Measurements from ENCODE around the gene CPB2. TPM values are rescaled to one million over a fixed set of nuclear protein-coding genes. Genes with fewer than 3 reads are reported as not detected.

CPB2 gene
- total and polyA plus RNA-seq, 2 of the 8 experiments (the other 6 are each of a cell fraction or from before 2014, with no cell fraction given): not detected

- no peaks in the 10 kb centered on the region for H3K9me3 ChIP-seq (ENCODE audit: insufficient read depth in 2 of 2, low read depth in 1 of 2, low read length in 1 of 2)
- H3K56ac ChIP-seq (replicated peaks; ENCODE audit: insufficient read length, low read depth, low read length): no peak overlapping the region
- ChIA-PET CTCF (ENCODE audit: partially characterized antibody) (interaction anchor here (0.6 to 2.7 kb wide), 3 partner anchors 67 to 106 kb away, joined by 3 to 10 read pairs (median 4); no protein-coding TSS in a partner anchor), POLR2A (ENCODE audit: partially characterized antibody) (interaction anchor here (0.9 to 1.2 kb wide), 6 partner anchors 8 to 242 kb away, joined by 3 to 6 read pairs (median 4); no protein-coding TSS in a partner anchor)
- H2BK12ac ChIP-seq (ENCODE audit: low read depth, low read length): no peak overlapping the region
- H2AK5ac ChIP-seq (ENCODE audit: low read depth, low read length): no peak overlapping the region
- no peak overlapping the region for H2BK20ac ChIP-seq (ENCODE audit: low read length)
- no peak overlapping the region for H4K5ac ChIP-seq (ENCODE audit: insufficient read length, low read depth, low read length)
- H3K23ac ChIP-seq (ENCODE audit: insufficient read length): no peak overlapping the region
- no peaks in the 10 kb centered on the region for H3K36me3 ChIP-seq (ENCODE audit: control insufficient read depth in 2 of 4, insufficient read depth in 4 of 4, low read length in 3 of 4)
- H3K18ac ChIP-seq (ENCODE audit: extremely low read depth, low read length): no peak overlapping the region
- peaks cover 8% of the 10 kb centered on the region for H3K23me2 ChIP-seq (ENCODE audit: low read depth, low read length)
- H2BK5ac ChIP-seq (ENCODE audit: low read depth, low read length): peak overlapping the region; percentile 45; the same call in 1 of the 2 replicates
- H3K9ac ChIP-seq (replicated peaks in 1 of 4; ENCODE audit: extremely low read depth in 1 of 4, low read depth in 3 of 4, low read length in 3 of 4): peak overlapping the region; percentile 78 to 88 (median 82)
- 0 out of 2 replicates have a peak overlapping the region, but pooled peaks have one; percentile 18 for H2AFZ ChIP-seq (ENCODE audit: low read length)
- H3K4me3 ChIP-seq (ENCODE audit: extremely low read depth in 1 of 4, insufficient read depth in 2 of 4, low read depth in 3 of 4, low read length in 4 of 4): peak overlapping the region; percentile 84 to 99 (median 92)
- H3K79me2 ChIP-seq (ENCODE audit: control insufficient read depth in 1 of 2, insufficient read depth in 2 of 2, low read length in 2 of 2): peaks cover 18 to 52% of the 10 kb centered on the region in 2 experiments
- no peak overlapping the region for H3K14ac ChIP-seq (ENCODE audit: insufficient read length)
- H4K20me1 ChIP-seq (replicated peaks in 1 of 2; ENCODE audit: control insufficient read depth in 1 of 2, insufficient read depth in 2 of 2, low read length in 2 of 2): peaks cover 4% of the 10 kb centered on the region in 2 experiments
- H3K27me3 ChIP-seq (replicated peaks in 1 of 4; ENCODE audit: control insufficient read depth in 3 of 4, extremely low read depth in 1 of 4, insufficient read depth in 3 of 4, low read length in 3 of 4): no peaks in the 10 kb centered on the region
- H3K4ac ChIP-seq (replicated peaks; ENCODE audit: insufficient read length, low read depth, low read length): no peak overlapping the region
- H3K4me1 ChIP-seq (replicated peaks in 1 of 4; ENCODE audit: control insufficient read depth in 3 of 4, insufficient read depth in 4 of 4, low read length in 3 of 4): peaks cover 0 to 2% (median 0%) of the 10 kb centered on the region in 4 experiments; a peak in 1 of 7 replicates
- peak overlapping the region; percentile 97; the same call in 1 of the 2 replicates for H4K8ac ChIP-seq (ENCODE audit: extremely low read depth, insufficient read depth, low read length)
- DNase-seq (ENCODE audit: low read depth in 1 of 2, low spot score in 2 of 2) (no peak), FAIRE-seq (no peak)
- no peak overlapping the region for H2BK120ac ChIP-seq (replicated peaks; ENCODE audit: low read depth, low read length)
- H4K91ac ChIP-seq (replicated peaks; ENCODE audit: insufficient read length, low read length): no peak overlapping the region
- H3K4me2 ChIP-seq (ENCODE audit: insufficient read depth in 1 of 2, low read depth in 2 of 2, low read length in 2 of 2): peak overlapping the region; percentile 61 to 74
- WGBS, 2 experiments (ENCODE audit: extremely low coverage in 1 of 2, insufficient coverage in 1 of 2, insufficient read length in 1 of 2, insufficient replicate concordance in 2 of 2, low coverage in 1 of 2, low lambda C conversion rate in 2 of 2, missing lambda C conversion rate in 1 of 2): 5% methylated on average over 7 of the region's 7 CpGs; no CpG with 5 or more reads in 1 of the 2 experiments
- peak overlapping the region; percentile 80; the same call in 1 of the 2 replicates for H3K27ac ChIP-seq (ENCODE audit: low read depth, low read length)
- H3K79me1 ChIP-seq (ENCODE audit: low read depth, low read length): no peaks in the 10 kb centered on the region
- H2BK15ac ChIP-seq (ENCODE audit: low read length): no peak overlapping the region
- TF ChIP-seq KDM5A (IDR thresholded peaks at IDR 0.05; ENCODE audit: low read length) (no peak), JUND (IDR thresholded peaks at IDR 0.05; ENCODE audit: low read length) (no peak), TAF1 (IDR thresholded peaks at IDR 0.05; ENCODE audit: low read depth, low read length) (no peak), BCL11A (IDR thresholded peaks at IDR 0.05; ENCODE audit: low read depth in 2 of 2, low read length in 2 of 2) (no peak), PHF8 (conservative IDR thresholded peaks at IDR 0.05; ENCODE audit: low read depth, low read length) (no peak), CTCF (IDR thresholded peaks at IDR 0.05; ENCODE audit: control extremely low read depth in 1 of 3, insufficient read depth in 1 of 3, low read depth in 1 of 3, low read length in 3 of 3) (no peak), SP2 (IDR thresholded peaks at IDR 0.05; ENCODE audit: low read length) (no peak), E2F6 (IDR thresholded peaks at IDR 0.05) (no peak), ASH2L (IDR thresholded peaks at IDR 0.05; ENCODE audit: low read length) (no peak)
Measured at GRCh38 chr13:46051968-46052318, 52.9 kb downstream of the CPB2 start.

Measured in H1 (cell line).